Nephron (organoid): ENCODE results near the gene PCDH9.
A peak's percentile ranks its signal among the peaks of the same experiment; 100 is the strongest.

Source experiments
- H3K27ac Mint-ChIP-seq, 3 experiments: 2 replicates each; pipeline ENCODE4 v1.8.0; 2020; ENCODE audit warnings: mixed read lengths in 3 of 3, mild to moderate bottlenecking in 2 of 3, moderate library complexity in 1 of 3
- H3K27me3 Mint-ChIP-seq: 2 replicates; pipeline ENCODE4 v1.8.0; 2021; ENCODE audit warnings: low read depth, mild to moderate bottlenecking, moderate library complexity, mixed read lengths
- H3K36me3 Mint-ChIP-seq: 2 replicates; pipeline ENCODE4 v1.8.0; 2020; ENCODE audit warnings: low read depth, mixed read lengths
- H3K4me1 Mint-ChIP-seq: 2 replicates; pipeline ENCODE4 v1.8.0; 2020; ENCODE audit warnings: mixed read lengths
- H3K4me3 Mint-ChIP-seq, 3 experiments: 2 replicates each; pipeline ENCODE4 v1.8.0; 2020; ENCODE audit warnings: mild to moderate bottlenecking in 3 of 3, mixed read lengths in 3 of 3, moderate library complexity in 2 of 3
- H3K9me3 Mint-ChIP-seq: 2 replicates; pipeline ENCODE4 v1.8.0; 2020; ENCODE audit warnings: mixed read lengths
- TF ChIP-seq, protein P1 (sequence below), 3 experiments: fragments of 200-600 bp; sonication (generic); IDR thresholded peaks; one replicate each; pipeline ENCODE4 v1.5.0; 2021; ENCODE audit warnings: antibody characterized with exemption in 3 of 3; ENCODE audit not compliant: unreplicated experiment in 3 of 3

The PCDH9 gene

DNA sequence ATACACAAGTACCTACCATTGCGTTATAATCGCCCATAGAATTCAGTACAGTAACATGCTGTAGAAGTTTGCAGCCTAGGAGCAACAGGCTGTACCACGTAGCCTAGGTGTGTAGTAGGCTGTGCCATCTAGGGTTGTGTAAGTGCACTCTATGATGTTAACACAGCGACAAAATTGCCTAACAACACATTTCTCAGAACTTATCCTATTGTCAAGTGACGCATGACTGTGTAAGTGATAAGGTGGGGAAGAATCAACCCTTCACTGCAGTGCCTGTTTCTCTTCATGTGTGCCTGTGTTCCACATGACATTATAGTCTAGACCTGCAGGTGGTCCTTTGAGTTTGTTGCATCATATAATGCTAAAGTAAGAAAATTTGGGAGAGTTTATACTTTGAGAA is 94.0 kb downstream of the PCDH9 start:
- Mint-ChIP-seq H3K27me3 (no peaks in the 10 kb centered on the region), H3K27ac (no peak overlapping the region), H3K4me3 (no peak overlapping the region), H3K4me1 (peaks cover 10% of the 10 kb centered on the region), H3K9me3 (no peaks in the 10 kb centered on the region), H3K36me3 (no peaks in the 10 kb centered on the region)
- TF ChIP-seq, protein P1, sequence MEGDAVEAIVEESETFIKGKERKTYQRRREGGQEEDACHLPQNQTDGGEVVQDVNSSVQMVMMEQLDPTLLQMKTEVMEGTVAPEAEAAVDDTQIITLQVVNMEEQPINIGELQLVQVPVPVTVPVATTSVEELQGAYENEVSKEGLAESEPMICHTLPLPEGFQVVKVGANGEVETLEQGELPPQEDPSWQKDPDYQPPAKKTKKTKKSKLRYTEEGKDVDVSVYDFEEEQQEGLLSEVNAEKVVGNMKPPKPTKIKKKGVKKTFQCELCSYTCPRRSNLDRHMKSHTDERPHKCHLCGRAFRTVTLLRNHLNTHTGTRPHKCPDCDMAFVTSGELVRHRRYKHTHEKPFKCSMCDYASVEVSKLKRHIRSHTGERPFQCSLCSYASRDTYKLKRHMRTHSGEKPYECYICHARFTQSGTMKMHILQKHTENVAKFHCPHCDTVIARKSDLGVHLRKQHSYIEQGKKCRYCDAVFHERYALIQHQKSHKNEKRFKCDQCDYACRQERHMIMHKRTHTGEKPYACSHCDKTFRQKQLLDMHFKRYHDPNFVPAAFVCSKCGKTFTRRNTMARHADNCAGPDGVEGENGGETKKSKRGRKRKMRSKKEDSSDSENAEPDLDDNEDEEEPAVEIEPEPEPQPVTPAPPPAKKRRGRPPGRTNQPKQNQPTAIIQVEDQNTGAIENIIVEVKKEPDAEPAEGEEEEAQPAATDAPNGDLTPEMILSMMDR (IDR thresholded peaks at IDR 0.05; ENCODE audit: unreplicated experiment in 3 of 3) = no peak

DNA sequence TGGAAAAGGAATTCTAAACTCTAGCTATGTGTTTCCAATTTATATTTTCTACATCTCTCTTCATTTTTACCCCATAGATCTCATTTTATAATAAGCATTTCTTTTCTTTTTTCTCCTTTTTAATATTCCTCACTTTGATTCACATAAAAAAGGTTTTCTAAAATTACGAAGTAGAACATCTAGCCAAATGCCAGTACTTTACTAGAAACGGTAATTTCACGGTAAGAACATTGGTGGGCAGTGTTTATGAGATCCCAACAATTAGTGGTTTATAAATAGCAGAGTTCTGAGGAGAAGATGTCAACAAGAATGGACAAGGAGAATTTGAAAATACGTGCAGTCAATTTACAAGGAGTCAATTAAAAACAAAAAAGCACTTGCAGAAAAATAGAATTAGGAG is 94.8 kb downstream of the PCDH9 start:
- Mint-ChIP-seq H3K27me3 (no peaks in the 10 kb centered on the region), H3K4me3 (no peak overlapping the region), H3K27ac (peak overlapping the region in 2 of 3 experiments; percentile 13 to 18), H3K36me3 (no peaks in the 10 kb centered on the region), H3K4me1 (peaks cover 10% of the 10 kb centered on the region), H3K9me3 (no peaks in the 10 kb centered on the region)
- TF ChIP-seq, protein P1 (IDR thresholded peaks at IDR 0.05; ENCODE audit: unreplicated experiment in 3 of 3) = no peak

DNA sequence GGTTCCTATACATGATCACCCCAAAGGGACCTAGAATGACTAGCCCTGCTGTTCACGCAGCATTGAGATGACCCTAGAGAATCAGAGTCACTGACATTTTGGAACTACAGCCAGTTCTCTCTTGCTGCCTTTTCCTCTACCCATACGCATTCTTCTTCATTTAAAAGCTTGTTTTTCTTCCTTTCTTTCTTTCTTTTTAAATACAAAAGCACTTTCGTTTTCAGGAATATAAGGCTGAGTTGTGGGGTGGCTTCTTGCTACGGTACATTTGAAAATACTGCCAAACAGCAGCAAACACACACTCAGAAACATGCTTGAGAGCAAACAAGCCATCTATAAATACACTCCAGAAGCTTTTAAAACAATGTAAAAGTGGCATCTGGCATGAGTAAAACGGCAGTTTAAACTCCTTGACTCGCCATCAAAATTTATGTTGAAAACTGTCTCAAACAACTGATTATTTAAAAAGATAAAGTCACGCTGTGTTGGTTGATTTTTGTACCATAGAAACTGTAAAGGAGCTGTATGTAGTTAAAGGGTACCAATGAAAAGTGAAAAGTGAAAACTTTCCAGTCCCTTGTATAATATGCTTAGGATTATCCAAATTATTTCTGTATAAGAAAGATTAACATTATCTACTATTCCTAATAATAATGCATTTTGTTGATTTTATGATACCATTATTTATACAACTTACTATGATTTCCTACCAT is 95.6 kb downstream of the PCDH9 start:
- TF ChIP-seq, protein P1 (IDR thresholded peaks at IDR 0.05; ENCODE audit: unreplicated experiment in 3 of 3) = no peak
- H3K27ac Mint-ChIP-seq = peak overlapping the region; percentile 64 to 76 (median 75)
- peak overlapping the region; percentile 19 to 71 (median 69) for H3K4me3 Mint-ChIP-seq
- H3K9me3 Mint-ChIP-seq = no peaks in the 10 kb centered on the region
- H3K27me3 Mint-ChIP-seq = no peaks in the 10 kb centered on the region
- no peaks in the 10 kb centered on the region for H3K36me3 Mint-ChIP-seq
- peaks cover 10% of the 10 kb centered on the region for H3K4me1 Mint-ChIP-seq

DNA sequence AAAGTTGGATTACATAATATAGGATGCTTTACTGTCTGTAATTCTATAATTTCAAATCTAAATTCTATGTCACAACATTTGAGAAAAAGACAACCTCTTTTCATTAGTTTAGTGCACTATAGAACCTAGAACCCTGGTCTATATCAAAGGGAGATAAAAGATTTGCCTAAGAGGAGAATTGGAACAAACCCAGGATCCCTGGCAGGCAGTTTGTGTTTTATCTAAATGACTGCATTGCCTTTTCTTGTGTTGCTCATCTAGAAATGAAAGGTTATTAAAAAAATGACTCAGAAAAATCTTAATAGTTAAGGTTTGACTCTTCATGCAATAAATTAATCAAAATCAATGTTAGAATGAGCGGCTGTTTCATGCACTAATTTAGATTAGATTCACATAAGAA is 96.7 kb downstream of the PCDH9 start:
- Mint-ChIP-seq H3K36me3 (no peaks in the 10 kb centered on the region), H3K27me3 (no peaks in the 10 kb centered on the region), H3K9me3 (no peaks in the 10 kb centered on the region), H3K27ac (no peak overlapping the region), H3K4me3 (no peak overlapping the region), H3K4me1 (peaks cover 10% of the 10 kb centered on the region)
- TF ChIP-seq, protein P1 (IDR thresholded peaks at IDR 0.05; ENCODE audit: unreplicated experiment in 3 of 3) = no peak

DNA sequence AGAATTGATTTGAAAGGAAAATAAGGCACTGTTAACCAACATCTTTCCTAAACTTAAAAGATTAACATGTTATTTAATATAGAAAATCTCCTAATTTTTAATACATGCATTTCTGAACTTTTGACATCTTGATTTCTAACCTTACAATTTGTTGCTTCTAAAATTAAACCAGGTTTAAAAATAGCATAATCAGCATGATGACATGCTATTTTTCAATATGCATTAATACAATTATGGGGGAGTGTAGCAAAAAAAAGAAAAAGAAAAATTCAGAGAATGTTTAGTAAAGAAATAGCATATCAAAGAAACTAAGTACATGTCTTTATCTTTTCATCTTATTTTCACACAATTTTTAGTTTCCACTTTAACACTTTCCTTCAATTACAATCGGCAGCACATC is 98.7 kb downstream of the PCDH9 start:
- Mint-ChIP-seq H3K4me1 (peaks cover 10% of the 10 kb centered on the region), H3K4me3 (no peak overlapping the region), H3K27ac (no peak overlapping the region), H3K27me3 (no peaks in the 10 kb centered on the region), H3K36me3 (no peaks in the 10 kb centered on the region), H3K9me3 (no peaks in the 10 kb centered on the region)
- TF ChIP-seq, protein P1 (IDR thresholded peaks at IDR 0.05; ENCODE audit: unreplicated experiment in 3 of 3) = no peak

DNA sequence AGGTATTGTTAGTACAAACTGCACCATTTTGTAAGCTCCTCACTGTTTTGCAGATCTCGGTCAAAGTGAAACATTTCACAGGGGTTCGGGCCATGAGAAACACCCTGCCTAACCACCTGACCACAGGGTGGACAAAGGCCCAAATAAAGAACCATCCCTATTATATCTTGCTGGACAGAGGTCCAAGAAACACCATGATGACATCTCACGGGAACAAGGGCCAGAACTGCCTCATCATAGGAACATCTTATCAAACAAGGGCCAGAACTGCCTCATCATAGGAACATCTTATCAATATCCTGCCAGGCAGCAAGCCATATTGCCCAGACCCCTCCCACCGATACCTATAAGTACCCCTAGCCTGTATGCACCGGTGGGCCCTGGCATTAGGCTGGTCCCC is 99.7 kb downstream of the PCDH9 start:
- TF ChIP-seq, protein P1 (IDR thresholded peaks at IDR 0.05; ENCODE audit: unreplicated experiment in 3 of 3) = no peak
- no peaks in the 10 kb centered on the region for H3K9me3 Mint-ChIP-seq
- peaks cover 10% of the 10 kb centered on the region for H3K4me1 Mint-ChIP-seq
- H3K27ac Mint-ChIP-seq = no peak overlapping the region
- no peaks in the 10 kb centered on the region for H3K27me3 Mint-ChIP-seq
- no peaks in the 10 kb centered on the region for H3K36me3 Mint-ChIP-seq
- H3K4me3 Mint-ChIP-seq = no peak overlapping the region
